Ishikawa (cell line): Measurements from ENCODE around the gene MYMK.

ENCODE experiments used
- CEBPB ChIP-seq: IDR thresholded peaks from 2 replicates; pipeline ENCODE4 v1.6.1; 2012
- CREB1 ChIP-seq: IDR thresholded peaks from 2 replicates; pipeline ENCODE4 v1.6.1; 2012; ENCODE audit warnings: low read depth
- EGR1 ChIP-seq: IDR thresholded peaks from 2 replicates; pipeline ENCODE4 v1.6.1; 2012
- EP300 ChIP-seq: IDR thresholded peaks from 2 replicates; pipeline ENCODE4 v1.6.1; 2012; ENCODE audit warnings: borderline replicate concordance
- FOXM1 ChIP-seq: IDR thresholded peaks from 2 replicates; pipeline ENCODE4 v1.6.1; 2012; ENCODE audit warnings: low read depth, borderline replicate concordance
- MAX ChIP-seq: IDR thresholded peaks from 2 replicates; pipeline ENCODE4 v1.6.1; 2012
- NFIC ChIP-seq: IDR thresholded peaks from 2 replicates; pipeline ENCODE4 v1.6.1; 2012
- RAD21 ChIP-seq: IDR thresholded peaks from 2 replicates; pipeline ENCODE4 v1.6.1; 2012; ENCODE audit warnings: low read depth
- REST ChIP-seq: IDR thresholded peaks from 2 replicates; pipeline ENCODE4 v1.6.1; 2012; ENCODE audit warnings: low read depth, mild to moderate bottlenecking
- TAF1 ChIP-seq: IDR thresholded peaks from 2 replicates; pipeline ENCODE4 v1.6.1; 2012; ENCODE audit warnings: low read depth, mild to moderate bottlenecking
- TCF12 ChIP-seq: IDR thresholded peaks from 2 replicates; pipeline ENCODE4 v1.6.1; 2012; ENCODE audit warnings: low read depth
- TEAD4 ChIP-seq: IDR thresholded peaks from 2 replicates; pipeline ENCODE4 v1.6.1; 2012
- USF1 ChIP-seq: IDR thresholded peaks from 2 replicates; pipeline ENCODE4 v1.6.1; 2012
- YY1 ChIP-seq: IDR thresholded peaks from 2 replicates; pipeline ENCODE4 v1.6.1; 2012; ENCODE audit warnings: low read depth
- ZBTB7A ChIP-seq: IDR thresholded peaks from 2 replicates; pipeline ENCODE4 v1.6.1; 2012; ENCODE audit warnings: low read depth

MYMK gene

GRCh38 chr9:133528876-133529241 lies 4.1 kb upstream of the MYMK start:
- TF ChIP-seq RAD21 (no peak), YY1 (no peak), TAF1 (no peak), EP300 (no peak), TEAD4 (no peak), MAX (no peak), NFIC (no peak), EGR1 (no peak), CEBPB (no peak)

GRCh38 chr9:133528001-133528875 lies 3.5 kb upstream of the MYMK start:
- 0 out of 2 replicates have a peak, but pooled peaks have one; percentile 18 for TF ChIP-seq TEAD4
- TF ChIP-seq FOXM1: no peak

GRCh38 chr9:133527444-133527920 lies 2.7 kb upstream of the MYMK start:
- no peak for TF ChIP-seq RAD21
- no peak for TF ChIP-seq MAX
- no peak for TF ChIP-seq TCF12
- no peak for TF ChIP-seq ZBTB7A
- TF ChIP-seq NFIC: no peak
- no peak for TF ChIP-seq TEAD4
- TF ChIP-seq REST: no peak
- TF ChIP-seq USF1: no peak
- no peak for TF ChIP-seq TAF1
- TF ChIP-seq FOXM1: no peak

GRCh38 chr9:133526721-133527321 lies 2.1 kb upstream of the MYMK start:
- TF ChIP-seq TAF1 (no peak), NFIC (no peak), RAD21 (no peak), YY1 (no peak), CREB1 (no peak), MAX (no peak), TEAD4 (no peak), CEBPB (no peak), TCF12 (no peak)

- TF ChIP-seq FOXM1 (no peak), MAX (no peak), TEAD4 (no peak), ZBTB7A (no peak), CEBPB (no peak), EP300 (no peak), YY1 (no peak), CREB1 (no peak), TCF12 (no peak), NFIC (no peak), TAF1 (no peak)
Observed at GRCh38 chr9:133525677-133526076, 918 bp upstream of the MYMK start.

GRCh38 chr9:133524146-133524545 lies 613 bp downstream of the MYMK start:
- no peak for TF ChIP-seq NFIC
- TF ChIP-seq TAF1: no peak
- TF ChIP-seq EGR1: no peak
- no peak for TF ChIP-seq FOXM1
- no peak for TF ChIP-seq REST
- TF ChIP-seq MAX: no peak
- TF ChIP-seq EP300: no peak
- TF ChIP-seq RAD21: no peak
- no peak for TF ChIP-seq USF1
- no peak for TF ChIP-seq CEBPB
- TF ChIP-seq TCF12: no peak
- no peak for TF ChIP-seq CREB1
- TF ChIP-seq YY1: no peak
- TF ChIP-seq TEAD4: no peak
- TF ChIP-seq ZBTB7A: no peak
